HG02938 (cell line): ENCODE results near the gene HPCAL1.

Experiments
- ATAC-seq: cut with Tn5 transposase; IDR thresholded peaks from one replicate; pipeline ENCODE4 v1.9.1; 2021; ENCODE audit warnings: mild to moderate bottlenecking, moderate library complexity; ENCODE audit not compliant: unreplicated experiment

HPCAL1 gene

DNA sequence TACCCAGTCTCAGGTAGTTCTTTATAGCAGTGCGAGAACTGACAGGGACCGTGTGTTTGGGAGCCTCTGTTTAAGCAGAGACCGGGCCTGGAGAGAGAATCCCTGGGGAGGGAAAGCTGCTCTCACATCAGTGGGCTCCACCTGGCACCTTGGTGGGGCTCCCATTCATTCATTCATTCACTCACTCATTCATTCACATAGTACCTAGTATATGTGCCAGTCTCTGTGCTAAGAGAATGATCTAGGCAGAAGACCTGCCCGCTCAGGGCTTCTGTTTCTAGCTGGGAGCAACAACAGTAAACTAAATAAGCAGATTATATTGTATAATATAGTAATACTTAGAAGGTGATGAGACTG is 17.8 kb downstream of the HPCAL1 start:
- ATAC-seq, result no peak

DNA sequence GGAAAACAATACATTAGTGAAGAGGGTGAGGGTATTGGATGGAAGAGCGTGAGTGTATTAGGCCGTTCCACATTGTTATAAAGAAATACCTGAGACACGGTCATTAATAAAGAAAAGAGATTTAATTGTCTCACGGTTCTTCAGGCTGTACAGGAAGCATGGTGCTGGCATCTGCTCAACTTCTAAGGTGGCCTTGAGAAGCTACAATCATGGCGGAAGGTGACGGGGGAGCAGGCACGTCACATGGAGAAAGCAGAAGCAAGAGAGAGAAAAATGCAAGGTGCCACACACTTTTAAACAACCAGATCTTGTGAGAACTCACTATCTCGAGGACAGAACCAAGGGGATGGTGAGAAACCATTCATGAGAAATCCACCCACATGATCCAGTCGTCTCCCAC is 18.2 kb downstream of the HPCAL1 start:
- no peak for ATAC-seq

DNA sequence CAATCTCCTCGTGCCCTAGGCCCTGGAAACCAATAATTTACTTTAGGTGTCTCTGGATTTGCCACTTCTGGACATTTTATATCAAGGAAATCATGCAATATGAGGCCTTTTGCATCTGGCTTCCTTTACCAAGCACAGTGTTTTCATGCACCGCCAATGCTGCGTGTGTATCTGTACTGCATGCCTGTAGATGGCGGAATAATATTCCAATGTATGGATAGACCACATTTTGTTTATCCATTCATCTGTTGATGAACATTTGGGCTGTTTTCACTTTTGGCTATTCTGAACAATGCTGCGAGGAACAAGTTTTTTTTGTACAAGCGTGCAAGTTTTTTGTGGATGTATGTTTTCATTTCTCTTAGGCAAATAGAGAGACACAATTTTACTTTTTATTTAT is 18.9 kb downstream of the HPCAL1 start:
- no peak for ATAC-seq

DNA sequence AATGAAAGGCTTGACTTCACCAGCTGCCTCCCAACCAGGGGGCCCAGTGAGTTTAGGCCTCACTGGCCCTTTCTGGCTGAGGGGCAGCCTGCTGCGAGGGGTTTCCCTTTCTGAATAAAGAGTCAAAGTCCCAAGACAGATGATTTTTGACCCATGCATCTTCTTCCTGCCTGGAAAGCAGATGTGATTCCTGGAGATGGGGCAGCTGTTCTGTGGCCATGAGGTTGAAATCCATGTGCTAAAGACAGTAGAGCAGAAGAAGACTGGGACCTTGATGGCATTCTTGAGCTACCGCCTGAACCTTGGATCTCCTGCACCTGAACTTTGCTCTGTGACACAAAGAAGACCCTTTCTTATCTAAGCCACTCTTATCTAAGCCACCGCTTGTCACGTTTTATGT is 19.8 kb downstream of the HPCAL1 start:
- ATAC-seq, result no peak

DNA sequence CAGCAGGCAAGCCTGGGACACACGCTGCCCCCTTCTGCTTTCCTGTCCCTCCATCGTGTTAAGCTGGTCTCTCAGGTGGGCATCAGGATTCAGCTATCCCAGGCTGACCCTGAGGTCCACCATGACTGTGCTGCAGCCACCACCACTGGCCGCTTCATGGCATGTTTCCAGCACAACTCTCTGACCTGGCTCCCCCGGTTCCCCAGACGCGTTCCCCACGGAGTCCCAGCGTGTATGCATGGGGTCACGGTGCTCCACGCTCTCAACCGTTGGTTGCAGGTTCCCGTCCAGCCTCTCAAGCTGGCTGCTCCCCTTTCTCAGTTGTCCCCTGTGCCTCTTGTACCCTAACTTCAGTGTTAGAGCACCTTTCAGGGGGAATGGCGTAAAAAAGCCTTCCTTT is 20.3 kb downstream of the HPCAL1 start:
- ATAC-seq, result no peak

DNA sequence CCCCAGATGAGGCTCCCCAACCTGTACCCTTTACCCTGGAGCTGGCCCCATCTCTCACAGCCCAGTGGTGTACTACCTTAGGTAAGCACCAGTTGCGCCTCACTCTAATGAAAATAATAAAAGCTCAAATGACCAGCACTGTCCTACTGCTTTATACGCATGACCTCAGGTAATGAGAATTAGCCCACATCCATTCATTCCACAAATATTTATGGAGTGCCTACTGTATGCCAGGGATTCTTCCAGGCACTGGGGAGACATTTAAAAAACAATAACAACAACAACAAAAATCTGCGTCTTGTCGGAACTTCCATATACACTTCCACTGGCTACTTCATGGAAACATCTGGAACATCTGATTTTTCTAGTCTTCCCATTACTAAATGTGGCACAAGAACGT is 20.8 kb downstream of the HPCAL1 start:
- ATAC-seq, result no peak

DNA sequence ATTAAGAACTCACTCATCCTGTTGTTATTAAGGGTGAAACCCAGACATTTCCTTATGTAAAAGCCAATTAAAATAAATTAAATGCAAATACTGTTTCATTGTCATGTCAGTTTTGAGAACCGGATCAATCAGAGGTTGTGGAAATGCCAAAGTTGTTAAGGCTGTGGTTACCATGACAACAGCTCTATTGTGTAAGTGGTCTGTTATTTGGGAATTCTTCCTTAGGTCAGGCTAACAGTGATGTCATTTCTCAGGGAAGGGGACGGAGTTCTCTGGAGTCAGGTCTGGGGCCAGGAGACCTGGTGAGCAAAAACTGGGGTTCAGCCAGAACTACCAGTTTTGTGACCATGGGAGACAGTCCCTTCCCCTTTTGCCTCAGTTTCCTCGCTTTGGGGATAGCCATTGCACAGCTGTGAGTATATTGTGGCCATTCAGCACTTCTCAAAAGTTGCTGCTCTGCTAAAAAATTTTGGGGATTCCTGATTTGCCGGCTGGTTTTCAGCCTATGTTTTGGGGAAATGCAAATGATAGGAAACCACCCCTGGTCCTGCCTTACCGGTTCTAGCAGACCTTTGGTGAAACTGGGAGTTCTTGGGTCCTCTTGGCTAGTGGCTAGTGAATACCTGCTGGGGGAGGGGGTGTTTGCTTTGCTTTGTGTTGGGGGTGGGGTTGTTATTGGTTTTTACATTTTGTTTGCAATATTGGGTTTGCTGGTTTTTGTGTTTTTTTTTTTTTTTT is 21.6 kb downstream of the HPCAL1 start:
- no peak for ATAC-seq

DNA sequence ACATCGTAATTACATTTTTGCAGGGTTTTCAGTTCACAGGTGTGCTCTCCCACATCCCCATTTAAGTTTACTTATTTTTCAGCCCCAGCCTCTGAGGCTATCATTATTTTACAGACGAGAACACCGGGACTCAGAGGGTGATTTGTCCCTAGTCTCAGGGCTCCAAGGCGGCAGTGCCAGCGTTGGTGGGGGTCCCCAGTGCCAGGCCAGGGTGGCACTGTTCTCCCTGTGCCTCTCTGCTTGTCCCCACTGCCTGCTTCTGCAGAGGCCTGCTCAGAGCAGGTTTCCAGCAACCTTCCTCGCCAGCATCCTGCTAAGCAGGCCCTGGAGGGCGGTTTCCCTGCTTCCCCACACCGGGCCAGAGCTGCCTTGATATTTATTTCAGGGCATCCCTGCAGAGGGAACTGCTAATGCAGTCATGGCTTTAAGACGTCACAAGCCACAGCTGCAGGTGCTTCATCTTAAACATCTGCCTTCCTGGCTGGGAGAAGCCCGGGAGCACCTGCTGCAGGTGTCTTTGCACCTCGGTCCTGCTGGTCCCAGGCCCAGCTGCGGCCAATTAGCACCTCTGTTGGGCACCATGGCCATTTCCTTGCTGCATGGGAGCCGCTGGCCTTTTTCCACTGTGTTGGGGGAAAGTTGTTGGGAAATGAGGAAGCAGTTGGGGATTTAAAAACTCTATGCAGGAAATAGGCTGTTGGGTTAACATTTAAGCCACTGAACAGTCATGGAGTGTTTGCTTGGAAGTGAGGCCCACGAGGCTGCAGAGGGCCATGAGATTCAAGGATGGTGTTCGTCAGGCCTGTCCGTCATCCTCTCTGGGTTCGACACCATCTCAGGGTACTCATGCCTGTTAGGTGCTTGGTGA is 22.8 kb downstream of the HPCAL1 start:
- no peak for ATAC-seq

DNA sequence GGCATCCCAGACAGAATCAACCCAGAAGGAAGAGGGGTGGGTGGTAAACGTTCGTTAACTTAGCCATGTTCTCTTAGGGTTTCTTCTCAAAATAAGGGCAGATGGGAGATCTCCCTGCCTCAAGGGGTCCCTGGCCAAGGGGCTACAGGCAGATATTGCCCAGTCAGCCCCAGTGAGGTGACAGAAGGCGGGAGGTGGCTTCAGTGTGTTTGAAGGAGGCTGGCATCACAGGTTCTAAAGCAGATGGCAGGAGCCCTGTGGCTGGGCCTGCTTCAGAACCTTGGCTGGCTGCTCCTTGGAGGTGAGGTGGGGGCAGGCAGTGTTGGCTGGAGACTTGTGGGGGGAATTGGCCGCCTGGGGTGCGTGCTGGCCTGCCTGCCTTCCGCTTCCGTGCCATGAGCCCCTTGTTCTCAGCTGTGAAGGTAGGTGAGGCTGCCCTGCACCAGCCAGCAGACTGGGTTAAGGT is 23.5 kb downstream of the HPCAL1 start:
- ATAC-seq, result no peak

DNA sequence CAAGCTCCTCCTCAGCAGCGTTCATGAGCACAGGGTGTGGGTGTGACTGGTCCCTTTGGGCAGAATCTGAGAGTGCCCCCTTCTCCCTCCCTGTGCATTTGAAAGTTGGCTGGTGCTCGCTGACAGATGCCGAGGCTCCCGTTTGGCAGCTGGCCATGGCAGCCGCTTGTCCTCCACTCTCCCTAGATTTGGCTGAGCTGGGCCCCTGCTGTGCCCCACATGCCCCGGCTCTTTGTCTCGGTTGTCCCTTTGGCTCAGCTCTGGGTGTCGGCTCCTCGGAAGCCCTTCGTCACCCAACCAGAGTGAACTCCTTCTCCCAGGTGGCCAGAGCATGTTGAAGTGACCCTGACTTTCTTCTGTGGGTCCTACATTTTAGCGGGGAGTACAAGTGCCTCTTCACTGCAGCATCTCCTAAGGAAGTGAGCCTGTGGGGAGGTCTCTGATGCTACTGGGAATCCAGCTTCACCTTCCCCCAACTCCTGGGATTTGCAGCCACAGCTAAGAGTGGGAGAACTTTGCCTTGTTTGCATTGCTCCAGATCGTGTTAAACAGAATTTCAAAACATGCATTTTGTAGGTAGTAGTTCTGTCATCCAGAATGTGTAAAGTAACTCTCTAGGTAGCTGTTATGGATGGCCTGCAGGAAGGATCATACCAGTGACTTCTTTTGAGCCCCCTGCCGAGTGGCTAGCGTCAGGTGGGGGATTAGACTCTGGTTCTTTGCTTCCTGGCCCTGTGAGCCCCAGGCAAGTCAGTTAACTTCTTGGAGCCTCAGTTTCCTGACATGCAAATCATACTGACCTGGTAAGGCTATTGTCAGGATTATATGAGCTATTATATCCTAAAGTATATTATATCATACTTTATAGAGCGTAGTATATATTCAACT is 24.2 kb downstream of the HPCAL1 start:
- no peak for ATAC-seq

DNA sequence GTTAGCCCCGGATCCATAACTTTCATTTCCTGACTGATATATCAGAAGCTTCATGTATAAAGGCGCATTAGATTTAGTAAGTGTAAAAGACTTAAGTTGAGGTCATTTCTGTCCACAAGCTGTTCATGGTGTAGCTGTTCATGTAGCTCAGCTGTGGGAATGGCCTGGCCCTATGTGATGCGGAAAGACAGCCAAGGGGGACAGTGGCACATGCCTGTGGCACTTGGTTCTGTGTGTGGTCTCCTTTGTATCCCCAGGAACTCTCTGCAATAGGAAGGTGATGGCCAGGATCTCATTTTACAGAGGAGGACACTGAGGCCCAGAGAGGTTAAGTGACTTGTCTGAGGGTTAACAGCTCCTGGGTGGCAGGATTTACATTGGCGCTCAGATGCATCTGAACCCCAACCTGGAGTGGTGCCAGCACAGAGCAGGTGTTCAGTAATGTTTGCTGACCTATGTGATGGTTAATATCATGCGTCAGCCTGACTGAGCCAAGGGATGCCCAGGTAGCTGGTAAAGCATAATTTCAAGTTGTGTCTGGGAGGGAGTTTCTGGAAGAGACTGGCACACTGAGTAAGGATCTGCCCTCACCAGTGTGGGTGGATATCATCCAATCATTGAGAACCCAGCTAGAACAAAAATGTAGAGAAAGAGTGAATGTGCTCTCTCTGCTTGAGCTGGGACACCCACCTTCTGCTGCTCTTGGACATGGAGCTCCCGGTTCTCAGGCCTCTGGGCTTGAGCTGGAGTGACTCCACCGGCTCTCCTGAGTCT is 25.4 kb downstream of the HPCAL1 start:
- ATAC-seq, result no peak

DNA sequence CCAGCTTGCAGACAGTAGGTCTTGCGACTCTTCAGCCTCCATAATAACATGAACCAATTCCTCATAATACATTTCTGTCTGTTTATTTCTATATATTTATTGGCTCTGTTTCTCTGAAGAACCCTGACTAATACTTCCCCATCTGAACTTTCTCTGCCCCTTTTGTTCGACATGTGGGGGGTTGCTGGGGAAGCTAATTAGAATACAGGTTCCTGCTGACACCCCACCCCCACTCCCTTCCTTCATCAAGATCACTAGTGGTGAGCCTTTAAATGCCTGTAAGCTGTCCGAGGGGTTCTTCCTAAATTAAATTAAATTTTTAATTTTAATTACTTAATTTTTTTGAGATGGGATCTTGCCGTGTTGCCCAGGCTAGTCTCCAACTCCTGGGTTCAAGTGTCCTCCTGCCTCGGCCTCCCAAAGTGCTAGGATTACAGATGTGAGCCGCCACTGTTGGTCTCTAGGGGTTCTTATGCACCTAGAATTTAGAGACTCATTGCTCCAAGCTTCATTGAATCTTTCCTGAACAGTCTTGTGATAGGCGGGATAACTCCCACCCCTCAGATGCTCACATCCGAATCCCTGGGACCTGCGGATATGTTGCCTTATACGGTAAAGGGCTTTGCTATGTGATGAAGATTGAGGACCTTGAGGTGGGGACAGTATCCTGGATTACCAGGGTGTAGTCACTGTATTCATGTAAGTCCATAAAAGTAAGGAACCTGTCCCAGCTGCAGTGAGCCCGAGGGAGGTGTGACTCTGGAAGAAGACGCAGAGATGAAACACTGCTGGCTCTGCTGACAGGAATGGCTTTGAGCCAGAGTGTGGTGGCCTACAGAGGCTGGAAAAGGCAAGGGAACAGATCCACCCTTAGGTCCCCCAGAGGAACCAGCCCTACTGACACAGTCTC is 26.2 kb downstream of the HPCAL1 start:
- ATAC-seq, result no peak

DNA sequence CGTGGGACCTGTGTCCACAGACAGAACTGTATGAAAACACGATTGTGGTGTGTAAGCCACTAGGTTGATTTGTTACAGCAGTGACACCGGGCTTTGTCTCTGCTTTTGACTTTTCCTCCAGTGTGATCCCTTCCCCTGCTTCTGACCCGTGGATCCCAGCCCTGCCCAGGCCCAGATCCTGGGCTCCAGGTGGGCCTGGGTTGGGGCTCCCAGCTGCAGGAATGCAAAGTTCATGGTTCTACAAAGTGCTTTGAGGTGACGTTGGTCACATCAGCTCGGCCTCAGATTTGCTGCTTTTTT is 26.8 kb downstream of the HPCAL1 start:
- no peak for ATAC-seq

DNA sequence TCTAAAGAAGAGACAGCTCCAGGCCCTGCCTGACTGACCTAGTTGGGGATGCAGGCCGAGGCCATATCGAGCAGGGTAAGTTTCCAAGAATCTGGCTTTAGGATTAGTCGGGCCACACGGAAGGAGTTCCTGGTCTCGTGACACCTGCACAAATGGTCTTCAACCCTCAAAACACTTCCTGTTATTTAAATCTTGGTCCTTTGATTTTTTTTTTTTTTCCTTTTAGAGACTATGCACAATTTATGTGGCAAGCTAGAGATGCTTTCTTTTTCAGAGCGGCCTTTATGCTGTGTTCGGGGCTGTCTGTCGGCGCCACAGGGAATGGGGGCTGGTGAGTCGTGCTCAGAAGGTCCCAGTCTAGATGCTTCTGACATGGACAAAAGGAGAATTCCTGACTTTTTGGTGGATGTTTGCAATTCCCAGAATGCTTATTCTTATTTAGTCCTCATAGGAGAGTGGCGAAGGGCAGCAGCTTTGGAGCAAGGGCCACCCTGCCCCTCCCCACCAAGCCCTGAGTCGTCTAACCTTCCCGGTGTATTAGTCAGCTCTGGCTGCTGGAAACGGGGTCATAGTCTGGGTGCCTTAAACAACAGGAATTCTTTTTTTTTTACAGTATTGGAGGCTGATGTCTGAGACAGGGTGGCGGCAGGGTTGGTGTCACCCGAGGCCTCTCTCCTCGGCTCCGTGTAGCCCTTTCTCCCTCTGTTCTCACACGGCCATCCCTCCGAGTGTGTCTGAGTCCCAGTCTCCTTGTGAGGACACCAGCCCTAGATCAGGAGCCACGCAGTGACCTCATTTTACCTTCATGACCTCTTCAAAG is 27.4 kb downstream of the HPCAL1 start:
- no peak for ATAC-seq

DNA sequence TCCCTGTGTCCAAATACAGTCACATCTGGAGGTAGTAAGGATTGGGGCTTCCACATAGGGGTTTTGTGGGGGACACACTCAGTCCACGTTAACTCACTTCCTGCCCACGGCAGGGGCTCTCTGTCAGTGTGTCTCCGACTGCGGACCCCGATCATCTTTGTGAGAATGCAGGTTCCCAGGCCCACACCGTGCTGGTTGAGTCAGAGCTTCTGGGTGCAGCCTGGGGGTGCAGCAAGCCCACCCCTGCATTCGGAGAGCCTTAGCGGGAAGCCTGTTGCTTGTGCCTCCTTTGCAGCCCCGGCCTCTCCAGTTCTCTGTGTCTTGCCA is 28.0 kb downstream of the HPCAL1 start:
- ATAC-seq, result no peak

DNA sequence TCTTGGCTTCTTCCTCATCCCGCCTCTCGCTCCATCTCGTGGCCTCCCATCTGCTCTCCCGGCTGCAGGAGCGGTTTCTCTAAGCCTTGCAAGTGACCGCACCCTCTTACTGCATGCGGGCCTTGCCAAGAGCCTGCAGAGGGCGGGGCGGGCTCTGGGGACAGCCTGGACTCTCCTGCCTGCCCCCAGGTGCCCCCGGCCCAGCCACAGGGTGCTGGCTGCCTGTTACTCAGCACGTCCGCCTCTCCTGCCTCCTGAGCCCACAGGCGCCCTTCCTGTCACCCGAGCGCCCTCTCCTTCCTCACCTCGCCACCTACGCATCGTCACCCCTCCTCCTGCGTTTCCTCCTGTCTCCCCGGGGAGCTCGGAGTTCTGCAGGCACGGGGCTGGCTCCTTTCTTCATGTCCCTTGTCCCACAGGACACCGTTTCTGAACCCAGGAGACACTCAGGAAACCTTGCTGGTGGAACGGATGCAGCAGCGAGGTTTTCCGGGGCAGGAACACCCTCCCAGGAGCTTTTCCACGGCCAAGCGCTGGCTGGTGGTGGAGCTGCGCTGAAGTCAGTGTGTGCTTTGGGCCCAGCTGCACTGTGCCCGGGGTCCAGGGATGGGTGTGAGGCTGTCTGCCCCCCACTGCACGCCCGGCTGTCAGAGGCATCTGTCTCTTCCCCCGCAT is 28.5 kb downstream of the HPCAL1 start:
- no peak for ATAC-seq

DNA sequence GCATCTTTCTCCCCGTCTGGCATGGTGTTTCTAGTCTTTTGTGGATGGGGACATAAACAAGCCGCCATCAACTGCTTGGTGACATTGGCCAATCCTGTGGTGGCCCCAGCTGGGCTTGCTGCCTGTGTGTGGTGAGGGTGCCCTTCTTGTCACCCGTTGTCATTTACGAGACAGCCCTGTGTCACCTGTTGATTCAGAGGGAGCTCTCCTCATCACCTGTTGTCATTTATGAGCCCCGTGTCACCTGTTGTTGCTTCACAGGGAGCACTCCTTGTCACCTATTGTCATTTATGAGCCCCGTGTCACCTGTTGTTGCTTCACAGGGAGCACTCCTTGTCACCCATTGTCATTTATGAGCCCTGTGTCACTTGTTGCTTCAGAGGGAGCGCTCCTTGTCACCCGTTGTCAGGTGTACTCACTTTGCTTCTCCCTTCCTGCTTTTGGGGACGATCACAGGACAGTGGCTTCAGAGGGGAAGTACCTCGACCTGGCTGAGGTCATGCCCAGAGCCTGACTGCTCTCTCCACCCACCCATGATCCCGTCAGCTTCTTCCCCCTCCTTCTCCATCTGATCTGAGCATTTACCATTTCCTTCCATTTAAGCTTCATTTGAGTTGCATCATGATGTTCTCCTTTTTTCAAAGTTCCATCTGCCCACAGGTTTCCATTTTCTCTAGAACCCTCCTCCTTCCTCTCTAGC is 29.1 kb downstream of the HPCAL1 start:
- ATAC-seq, result no peak
